DMS53 treated with DMSO at 0.1 percent for 48 hours (cell line): ENCODE results near the gene EIF5A.
A peak's percentile ranks its signal among the peaks of the same experiment; 100 is the strongest.
"Not testable (repeated sequence)": the region's sequence is repeated elsewhere in the genome, so short reads cannot be mapped to it uniquely, and the experiment has no call there.

ENCODE experiments used
- DNase-seq: peaks from one replicate; lab custom pipeline; 2025; ENCODE audit not compliant: unreplicated experiment; lab: John Stamatoyannopoulos, UW

Gene EIF5A

GRCh38 chr17:7329374-7329996 lies 22.1 kb downstream of the EIF5A start:
- DNase-seq = peak; percentile 98

GRCh38 chr17:7329997-7330637 lies 22.7 kb downstream of the EIF5A start:
- peak; percentile 82 for DNase-seq

- DNase-seq = no peak
Measured at GRCh38 chr17:7330638-7331015, 23.2 kb downstream of the EIF5A start.

- no peak for DNase-seq
Measured at GRCh38 chr17:7332111-7332510, 24.7 kb downstream of the EIF5A start.

- not testable (repeated sequence) for DNase-seq
Measured at GRCh38 chr17:7332600-7333069, 25.2 kb downstream of the EIF5A start.

- DNase-seq = no peak
Measured at GRCh38 chr17:7334938-7335538, 27.6 kb downstream of the EIF5A start.

GRCh38 chr17:7335765-7336164 lies 28.3 kb downstream of the EIF5A start:
- not testable (repeated sequence) for DNase-seq

GRCh38 chr17:7336240-7337175 lies 29.1 kb downstream of the EIF5A start, which contains the start of gene ACAP1:
Gene ACAP1 (plus strand): TSS chr17:7336529. CDS start chr17:7336735, 206 bp downstream.
- no peak for DNase-seq

GRCh38 chr17:7337600-7337999 lies 30.2 kb downstream of the EIF5A start:
- not testable (repeated sequence) for DNase-seq

- no peak for DNase-seq
Measured at GRCh38 chr17:7340179-7340578, 32.8 kb downstream of the EIF5A start.

- no peak for DNase-seq
Measured at GRCh38 chr17:7341842-7342241, 34.4 kb downstream of the EIF5A start.

GRCh38 chr17:7343250-7343649 lies 35.8 kb downstream of the EIF5A start:
- DNase-seq = no peak

GRCh38 chr17:7346761-7347614 lies 39.6 kb downstream of the EIF5A start:
- no peak for DNase-seq

- no peak for DNase-seq
Measured at GRCh38 chr17:7347630-7348477, 40.4 kb downstream of the EIF5A start.

- DNase-seq = no peak
Measured at GRCh38 chr17:7348478-7349242, 41.2 kb downstream of the EIF5A start.

- peak; percentile 85 for DNase-seq
Measured at GRCh38 chr17:7351665-7352502, 44.5 kb downstream of the EIF5A start, which contains the start of gene KCTD11. Gene KCTD11 (plus strand): TSS chr17:7352162.

- no peak for DNase-seq
Measured at GRCh38 chr17:7352503-7352889, 45.1 kb downstream of the EIF5A start.
